DND-41 (cell line): Measurements from ENCODE around the gene ZNF146.

Experiments
- CTCF ChIP-seq: IDR thresholded peaks from 2 replicates; pipeline ENCODE4 v1.5.1; 2012; ENCODE audit warnings: borderline replicate concordance, low read length, moderate library complexity, mild to moderate bottlenecking; ENCODE audit not compliant: poor library complexity, severe bottlenecking; ENCODE audit errors: extremely low read depth
- EZH2 ChIP-seq: IDR thresholded peaks from 3 replicates; pipeline ENCODE4 v1.6.1; 2012; ENCODE audit warnings: borderline replicate concordance, low read depth, mild to moderate bottlenecking, moderate library complexity, low read length, inconsistent platforms; ENCODE audit not compliant: severe bottlenecking

GRCh38 chr19:36256853-36257519 lies 42.1 kb downstream of the ZNF146 start:
- TF ChIP-seq CTCF = no peak
- TF ChIP-seq EZH2 = no peak
